ENCODE measurements around the gene ACKR3. TPM values are rescaled to one million over a fixed set of nuclear protein-coding genes. Genes with fewer than 3 reads are reported as not detected.

Gene ACKR3
- polyA plus RNA-seq, 1 experiment = 6.6 TPM

DNA sequence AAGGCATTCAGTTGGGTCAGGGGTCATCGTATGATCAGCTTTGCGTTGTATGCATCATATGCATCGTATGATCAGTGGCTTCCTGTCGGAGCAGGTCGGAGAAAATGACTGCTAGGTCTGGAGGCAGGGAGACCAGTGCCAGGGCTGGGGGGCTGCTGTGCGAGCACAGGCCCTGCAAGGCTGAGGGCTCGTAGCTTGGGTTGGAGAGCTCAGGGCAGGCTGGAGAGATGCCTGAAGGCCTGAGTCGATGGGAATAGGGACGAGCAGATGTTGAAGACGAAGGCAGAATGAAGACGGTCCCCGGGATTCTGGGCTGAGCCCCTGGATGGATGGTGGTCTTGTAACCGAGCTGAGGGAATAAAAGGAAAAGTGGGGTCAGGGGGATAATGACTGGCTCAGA, 25.3 kb upstream of the ACKR3 start:
- ChIA-PET POLR2A (no interaction called here), CTCF (no interaction called here)
- no peak for DNase-seq (ENCODE audit: low read depth)
- H3K4me3 ChIP-seq (ENCODE audit: low read depth, low read length) = no peak overlapping the region
- TF ChIP-seq, protein P1, sequence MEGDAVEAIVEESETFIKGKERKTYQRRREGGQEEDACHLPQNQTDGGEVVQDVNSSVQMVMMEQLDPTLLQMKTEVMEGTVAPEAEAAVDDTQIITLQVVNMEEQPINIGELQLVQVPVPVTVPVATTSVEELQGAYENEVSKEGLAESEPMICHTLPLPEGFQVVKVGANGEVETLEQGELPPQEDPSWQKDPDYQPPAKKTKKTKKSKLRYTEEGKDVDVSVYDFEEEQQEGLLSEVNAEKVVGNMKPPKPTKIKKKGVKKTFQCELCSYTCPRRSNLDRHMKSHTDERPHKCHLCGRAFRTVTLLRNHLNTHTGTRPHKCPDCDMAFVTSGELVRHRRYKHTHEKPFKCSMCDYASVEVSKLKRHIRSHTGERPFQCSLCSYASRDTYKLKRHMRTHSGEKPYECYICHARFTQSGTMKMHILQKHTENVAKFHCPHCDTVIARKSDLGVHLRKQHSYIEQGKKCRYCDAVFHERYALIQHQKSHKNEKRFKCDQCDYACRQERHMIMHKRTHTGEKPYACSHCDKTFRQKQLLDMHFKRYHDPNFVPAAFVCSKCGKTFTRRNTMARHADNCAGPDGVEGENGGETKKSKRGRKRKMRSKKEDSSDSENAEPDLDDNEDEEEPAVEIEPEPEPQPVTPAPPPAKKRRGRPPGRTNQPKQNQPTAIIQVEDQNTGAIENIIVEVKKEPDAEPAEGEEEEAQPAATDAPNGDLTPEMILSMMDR (IDR thresholded peaks at IDR 0.05; ENCODE audit: insufficient read depth, low read depth, low read length) = no peak
- no peaks in the 10 kb centered on the region for H3K27me3 ChIP-seq (ENCODE audit: control insufficient read depth, insufficient read depth, low read length)
- H3K36me3 ChIP-seq (ENCODE audit: control insufficient read depth, insufficient read depth, low read length) = no peaks in the 10 kb centered on the region

DNA sequence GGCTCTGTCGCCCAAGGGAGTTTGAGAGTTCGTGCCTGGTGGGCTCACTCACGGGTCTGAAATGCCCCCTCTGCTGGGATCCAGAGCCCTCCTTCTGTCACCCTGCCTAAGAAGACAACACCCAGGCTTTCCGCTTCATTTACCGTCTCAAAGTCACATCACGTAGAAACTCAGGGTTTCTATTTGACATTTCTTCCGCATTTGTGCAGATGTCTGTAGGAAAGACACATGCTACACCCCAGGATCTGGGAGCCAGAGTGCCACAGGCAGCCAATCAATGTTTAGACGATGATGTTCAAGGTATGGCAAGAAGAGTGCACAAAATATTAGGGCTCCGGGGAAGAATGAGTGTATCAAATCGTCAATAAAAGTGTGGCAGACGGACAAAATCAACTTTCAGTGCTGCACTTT, 24.4 kb upstream of the ACKR3 start:
- Histone ChIP-seq H3K27me3 (ENCODE audit: control insufficient read depth, insufficient read depth, low read length) (no peaks in the 10 kb centered on the region), H3K36me3 (ENCODE audit: control insufficient read depth, insufficient read depth, low read length) (no peaks in the 10 kb centered on the region), H3K4me3 (ENCODE audit: low read depth, low read length) (no peak overlapping the region)
- DNase-seq (ENCODE audit: low read depth) = no peak
- CTCF ChIA-PET = interaction anchor here (0.6 kb wide), 1 partner anchor 23 kb away, joined by 4 read pairs; no protein-coding TSS in a partner anchor
- TF ChIP-seq, protein P1 (IDR thresholded peaks at IDR 0.05; ENCODE audit: insufficient read depth, low read depth, low read length) = no peak
- POLR2A ChIA-PET = no interaction called here

DNA sequence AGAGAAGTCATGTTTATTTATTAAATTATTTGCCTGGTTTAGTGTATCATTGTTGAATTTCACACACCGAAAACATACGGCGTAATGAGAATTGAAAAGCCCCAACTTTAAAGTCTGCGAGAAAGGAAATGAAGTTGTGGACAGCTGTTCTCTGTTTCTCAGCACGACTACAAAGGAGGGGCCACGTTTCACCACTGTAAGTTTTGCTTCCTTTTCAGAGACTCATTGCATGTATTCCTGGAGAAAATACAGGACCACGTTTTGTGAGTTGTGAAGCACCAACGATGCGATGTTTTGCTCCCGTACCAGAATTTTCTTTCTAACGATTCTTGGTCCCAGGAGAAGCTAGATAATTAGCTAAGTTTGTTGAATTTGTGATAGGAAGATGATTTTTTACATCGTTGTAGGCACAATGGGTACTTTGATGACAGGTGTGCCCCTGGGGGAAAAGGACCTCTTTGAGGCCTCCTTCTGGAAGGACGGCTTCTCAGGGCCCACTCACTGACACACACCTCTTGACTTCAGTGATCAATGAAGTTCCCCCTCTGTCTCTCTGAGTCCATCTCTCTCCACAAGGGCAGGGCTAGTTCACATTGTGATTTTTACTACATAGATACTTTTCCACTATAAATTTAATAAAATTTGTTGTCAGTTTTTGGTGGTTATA, 23.7 kb upstream of the ACKR3 start:
- ChIA-PET POLR2A (no interaction called here), CTCF (interaction anchor here (0.6 kb wide), 2 partner anchors 23 to 30 kb away, joined by 3 to 4 read pairs; no protein-coding TSS in a partner anchor)
- TF ChIP-seq, protein P1 (IDR thresholded peaks at IDR 0.05; ENCODE audit: insufficient read depth, low read depth, low read length) = no peak
- Histone ChIP-seq H3K36me3 (ENCODE audit: control insufficient read depth, insufficient read depth, low read length) (no peaks in the 10 kb centered on the region), H3K4me3 (ENCODE audit: low read depth, low read length) (no peak overlapping the region), H3K27me3 (ENCODE audit: control insufficient read depth, insufficient read depth, low read length) (no peaks in the 10 kb centered on the region)
- no peak for DNase-seq (ENCODE audit: low read depth)

DNA sequence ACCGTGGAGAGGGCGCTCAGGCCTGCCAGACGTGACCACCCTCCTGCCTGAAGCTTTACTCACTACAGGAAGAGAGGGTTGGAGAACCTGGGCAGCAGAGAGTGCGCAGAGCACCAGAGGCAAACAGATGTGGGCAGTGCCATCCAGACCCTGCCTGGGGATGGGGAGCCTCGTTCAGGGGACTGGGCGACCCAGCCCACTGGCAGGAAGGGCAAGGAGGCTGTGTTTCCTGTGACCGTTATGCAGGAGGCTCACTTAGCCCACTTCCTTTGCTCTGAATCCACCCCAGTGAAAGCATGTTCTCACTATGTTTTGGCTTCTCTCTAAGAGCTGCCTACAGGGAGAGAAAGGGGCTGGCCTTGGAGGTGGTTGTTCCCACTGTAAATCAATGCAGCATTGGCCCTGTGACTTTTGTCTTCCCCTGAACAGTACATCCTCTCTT, 23.0 kb upstream of the ACKR3 start:
- Histone ChIP-seq H3K36me3 (ENCODE audit: control insufficient read depth, insufficient read depth, low read length) (no peaks in the 10 kb centered on the region), H3K4me3 (ENCODE audit: low read depth, low read length) (no peak overlapping the region), H3K27me3 (ENCODE audit: control insufficient read depth, insufficient read depth, low read length) (peaks cover 2% of the 10 kb centered on the region; the same call in 1 of the 2 replicates)
- POLR2A ChIA-PET = no interaction called here
- no peak for DNase-seq (ENCODE audit: low read depth)
- TF ChIP-seq, protein P1 (IDR thresholded peaks at IDR 0.05; ENCODE audit: insufficient read depth, low read depth, low read length) = no peak
- CTCF ChIA-PET = interaction anchor here (0.6 kb wide), 1 partner anchor 31 kb away, joined by 3 read pairs; no protein-coding TSS in a partner anchor

DNA sequence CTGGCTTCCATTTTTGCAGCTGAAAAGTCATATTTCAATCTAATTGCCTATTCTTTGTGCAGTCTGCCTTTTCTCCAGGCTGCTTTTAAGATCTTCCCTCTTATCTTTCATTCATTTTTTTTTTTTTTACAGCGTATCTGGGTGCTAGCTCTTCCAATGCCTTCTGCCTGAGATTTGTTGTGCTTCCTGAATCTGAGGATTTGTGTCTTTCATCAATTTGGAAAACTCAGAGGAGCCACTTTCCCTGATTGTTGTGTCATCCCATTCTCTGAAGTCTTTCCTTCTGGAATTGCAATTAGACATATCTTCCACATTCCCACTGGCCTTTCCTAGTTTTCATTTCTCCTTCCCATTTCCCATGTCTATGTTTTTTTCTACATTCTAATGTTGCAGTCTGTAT, 21.9 kb upstream of the ACKR3 start:
- DNase-seq (ENCODE audit: low read depth) = no peak
- Histone ChIP-seq H3K27me3 (ENCODE audit: control insufficient read depth, insufficient read depth, low read length) (peaks cover 4% of the 10 kb centered on the region; the same call in 1 of the 2 replicates), H3K4me3 (ENCODE audit: low read depth, low read length) (no peak overlapping the region), H3K36me3 (ENCODE audit: control insufficient read depth, insufficient read depth, low read length) (no peaks in the 10 kb centered on the region)
- CTCF ChIA-PET = no interaction called here
- POLR2A ChIA-PET = no interaction called here
- TF ChIP-seq, protein P1 (IDR thresholded peaks at IDR 0.05; ENCODE audit: insufficient read depth, low read depth, low read length) = no peak
